Measurements from ENCODE around the gene P2RY12.

DNA sequence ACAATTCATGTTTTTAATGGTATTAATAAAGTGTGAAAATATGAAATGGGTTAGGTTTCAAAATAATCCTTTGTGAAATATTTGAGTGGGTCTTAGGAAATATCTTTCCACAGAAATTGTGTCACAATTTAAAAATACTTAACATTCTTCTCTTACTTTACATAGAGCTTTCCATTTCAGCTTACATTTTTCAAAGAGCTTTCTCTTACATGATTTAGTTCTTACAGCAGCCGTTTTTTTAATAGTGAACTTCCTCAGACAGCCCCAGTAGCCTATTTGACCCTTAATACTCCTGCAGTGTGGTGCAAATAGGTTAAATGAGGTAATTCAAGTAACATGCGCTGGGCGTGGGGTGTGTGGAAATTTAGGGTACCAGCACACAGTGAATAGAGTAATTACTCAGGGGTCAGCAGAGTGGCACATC is 21.8 kb downstream of the P2RY12 start:
- TF ChIP-seq, protein P1, sequence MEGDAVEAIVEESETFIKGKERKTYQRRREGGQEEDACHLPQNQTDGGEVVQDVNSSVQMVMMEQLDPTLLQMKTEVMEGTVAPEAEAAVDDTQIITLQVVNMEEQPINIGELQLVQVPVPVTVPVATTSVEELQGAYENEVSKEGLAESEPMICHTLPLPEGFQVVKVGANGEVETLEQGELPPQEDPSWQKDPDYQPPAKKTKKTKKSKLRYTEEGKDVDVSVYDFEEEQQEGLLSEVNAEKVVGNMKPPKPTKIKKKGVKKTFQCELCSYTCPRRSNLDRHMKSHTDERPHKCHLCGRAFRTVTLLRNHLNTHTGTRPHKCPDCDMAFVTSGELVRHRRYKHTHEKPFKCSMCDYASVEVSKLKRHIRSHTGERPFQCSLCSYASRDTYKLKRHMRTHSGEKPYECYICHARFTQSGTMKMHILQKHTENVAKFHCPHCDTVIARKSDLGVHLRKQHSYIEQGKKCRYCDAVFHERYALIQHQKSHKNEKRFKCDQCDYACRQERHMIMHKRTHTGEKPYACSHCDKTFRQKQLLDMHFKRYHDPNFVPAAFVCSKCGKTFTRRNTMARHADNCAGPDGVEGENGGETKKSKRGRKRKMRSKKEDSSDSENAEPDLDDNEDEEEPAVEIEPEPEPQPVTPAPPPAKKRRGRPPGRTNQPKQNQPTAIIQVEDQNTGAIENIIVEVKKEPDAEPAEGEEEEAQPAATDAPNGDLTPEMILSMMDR (conservative IDR thresholded peaks at IDR 0.05; ENCODE audit: low read length), result no peak
- no peak for TF ChIP-seq EZH2phosphoT487 (IDR thresholded peaks at IDR 0.05; ENCODE audit: borderline replicate concordance, low read depth, low read length)

All from OCI-LY7 (cell line).